ENCODE measurements around the gene ZNF616.
A peak's percentile ranks its signal among the peaks of the same experiment; 100 is the strongest.

The ZNF616 gene

GRCh38 chr19:52139252-52140031 is at the start of gene ZNF616:
TSS of gene ZNF616 (minus strand) at chr19:52139938. CDS start at chr19:52130512, 9,426 bp downstream.
- DNase-seq, result peak; percentile 98 to 99

GRCh38 chr19:52188822-52189734 is 49.3 kb upstream of the ZNF616 start:
- DNase-seq, result no peak

- DNase-seq, result no peak
Measured at GRCh38 chr19:52187407-52187806, 47.7 kb upstream of the ZNF616 start.

GRCh38 chr19:52176574-52176973 is 36.8 kb upstream of the ZNF616 start:
- DNase-seq, result no peak

- no peak for DNase-seq
Measured at GRCh38 chr19:52172347-52172746, 32.6 kb upstream of the ZNF616 start.

GRCh38 chr19:52171321-52172169 is 31.8 kb upstream of the ZNF616 start, which contains the start of gene ZNF836:
TSS of gene ZNF836 (minus strand) at chr19:52171621. CDS start at chr19:52168072, 3,549 bp downstream.
- peak; percentile 91 to 92 for DNase-seq

GRCh38 chr19:52170863-52171320 is 31.2 kb upstream of the ZNF616 start:
- peak; percentile 9 to 23 for DNase-seq

- DNase-seq, result no peak
Measured at GRCh38 chr19:52170304-52170703, 30.6 kb upstream of the ZNF616 start.

GRCh38 chr19:52155596-52156359 is 16.0 kb upstream of the ZNF616 start:
- DNase-seq, result no peak

- no peak for DNase-seq
Measured at GRCh38 chr19:52148256-52148655, 8.5 kb upstream of the ZNF616 start.

GRCh38 chr19:52142001-52142595 is 2.4 kb upstream of the ZNF616 start:
- DNase-seq, result no peak

- no peak for DNase-seq
Measured at GRCh38 chr19:52141203-52141602, 1.5 kb upstream of the ZNF616 start.

GRCh38 chr19:52140032-52140710 is 433 bp upstream of the ZNF616 start:
- no peak for DNase-seq

GRCh38 chr19:52138983-52139251 is 821 bp downstream of the ZNF616 start:
- no peak for DNase-seq

GRCh38 chr19:52138278-52138982 is 1.3 kb downstream of the ZNF616 start:
- peak; percentile 32 to 47 for DNase-seq

GRCh38 chr19:52120286-52120685 is 19.5 kb downstream of the ZNF616 start:
- DNase-seq, result no peak

GRCh38 chr19:52115526-52116053 is 24.1 kb downstream of the ZNF616 start:
- DNase-seq, result no peak

- no peak for DNase-seq
Measured at GRCh38 chr19:52114691-52115090, 25.0 kb downstream of the ZNF616 start.

- no peak for DNase-seq
Measured at GRCh38 chr19:52112624-52113023, 27.1 kb downstream of the ZNF616 start.

- DNase-seq, result no peak
Measured at GRCh38 chr19:52110780-52111179, 29.0 kb downstream of the ZNF616 start.
